PC-9 (cell line): ENCODE results near the gene EIF5.

Source experiments
- CTCF ChIP-seq: fragments of 200-600 bp; sonication (generic); conservative IDR thresholded peaks from 2 replicates; pipeline ENCODE4 v1.6.1; 2017; ENCODE audit warnings: mixed run types, antibody characterized with exemption, mild to moderate bottlenecking, moderate library complexity
- EZH2 ChIP-seq: fragments of 200-600 bp; sonication (generic); IDR thresholded peaks from 2 replicates; pipeline ENCODE4 v1.8.0; 2017; ENCODE audit warnings: antibody characterized with exemption, low read depth

- TF ChIP-seq CTCF (no peak), EZH2 (no peak)
Observed at GRCh38 chr14:103343905-103344797, 10.1 kb downstream of the EIF5 start.
